GM12891 (cell line): ENCODE results near the gene SH2B2.
"Not testable (repeated sequence)": the region's sequence is repeated elsewhere in the genome, so short reads cannot be mapped to it uniquely, and the experiment has no call there.

Experiments used
- POLR2A ChIP-seq: IDR thresholded peaks from 2 replicates; pipeline ENCODE4 v1.6.1; 2011; ENCODE audit warnings: low read depth, low read length, control low read depth
- POLR2AphosphoS5 ChIP-seq: IDR thresholded peaks from 2 replicates; pipeline ENCODE4 v1.6.1; 2011; ENCODE audit warnings: low read depth, low read length, control low read depth

DNA sequence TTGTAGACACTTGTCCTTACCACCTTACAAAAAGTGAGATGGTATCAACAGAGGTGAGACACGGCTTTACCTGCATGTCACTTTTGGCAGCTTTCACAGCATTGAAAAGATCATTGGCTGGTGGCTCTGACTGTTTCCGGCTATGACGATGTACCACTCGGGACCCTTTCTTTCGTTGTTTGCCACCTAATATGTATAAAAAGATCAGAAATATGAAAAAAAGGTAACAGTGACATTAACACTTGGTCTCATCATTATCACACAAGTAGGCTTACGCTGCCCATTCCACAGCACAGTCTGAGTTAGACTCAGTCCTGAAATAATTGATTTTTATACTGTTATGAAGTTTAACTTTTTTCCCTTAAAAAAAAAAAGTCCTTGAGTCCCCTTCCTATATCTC is 40.5 kb downstream of the SH2B2 start:
- not testable (repeated sequence) for TF ChIP-seq POLR2A, POLR2AphosphoS5
